HCT116 (cell line): ENCODE data around the gene IRX3. TPM values are rescaled to one million over a fixed set of nuclear protein-coding genes. Genes with fewer than 3 reads are reported as not detected.

Experiments used
- ATAC-seq: fragments of 200-7000 bp; cut with Tn5 transposase; 2 replicates; pipeline ENCODE4 v1.9.1; 2020; ENCODE audit warnings: mild to moderate bottlenecking, moderate library complexity
- BruUV-seq: library from RNA; stranded (reverse); fragments of 400-500 nt; replicated peaks from 2 replicates; lab custom pipeline; 2021; lab: Mats Ljungman, UMichigan
- CTCF ChIA-PET: fragments of 300-600 bp; sonication (Branson Sonifier 250); formaldehyde crosslinking; loops from one replicate; lab custom pipeline; 2021; ENCODE audit warnings: antibody characterized with exemption; lab: Charles Lee
- POLR2A ChIA-PET: fragments of 300-600, 350-600 bp; sonication (Branson Sonifier 250); formaldehyde crosslinking; loops from one replicate; lab custom pipeline; 2021; ENCODE audit warnings: antibody characterized with exemption; lab: Charles Lee
- RAD21 ChIA-PET, 2 experiments: fragments of 300-600 bp; sonication (Branson Sonifier 250); formaldehyde crosslinking; loops; one replicate each; lab custom pipeline; 2023; ENCODE audit warnings: low total read pairs in 2 of 2; ENCODE audit not compliant: uncharacterized antibody in 2 of 2, unreplicated experiment in 2 of 2, low non-redundant PET in 1 of 2; lab: Charles Lee
- DNase-seq: peaks from one replicate; pipeline ENCODE4 v3.0.0-alpha.2; 2010; ENCODE audit warnings: low read depth, low spot score
- H2AFZ ChIP-seq: fragments of 200-600 bp; shearing (Covaris generic), sonication (generic); 2 replicates; pipeline ENCODE4 v1.6.1; 2017; ENCODE audit warnings: low read depth, mixed run types, mixed read lengths, antibody characterized with exemption, low read length; ENCODE audit not compliant: poor library complexity, severe bottlenecking
- H3K27ac ChIP-seq: 2 replicates; pipeline ENCODE4 v1.5.1; 2012; ENCODE audit warnings: low read depth, low read length
- H3K27me3 ChIP-seq: fragments of 200-600 bp; sonication (generic); 2 replicates; pipeline ENCODE4 v1.6.1; 2016; ENCODE audit warnings: mixed run types, low read length, mixed read lengths; ENCODE audit not compliant: insufficient read depth
- H3K36me3 ChIP-seq, 2 experiments: fragments of 200-500 bp in 1 of 2; fragments of 200-600 bp in 1 of 2; sonication (Bioruptor generic) in 1 of 2; sonication (generic) in 1 of 2; 2 replicates each; pipeline versions ENCODE4 v1.5.1 to v1.6.1; 2014 to 2016; ENCODE audit warnings: low read length in 2 of 2, inconsistent platforms in 1 of 2, mixed read lengths in 1 of 2, mixed run types in 1 of 2; ENCODE audit not compliant: insufficient read depth in 2 of 2, control insufficient read depth in 1 of 2
- H3K4me1 ChIP-seq, 2 experiments: fragments of 200-600 bp in 1 of 2; sonication (generic) in 1 of 2; 2 replicates each; pipeline versions ENCODE4 v1.5.1 to v1.6.1; 2012 to 2017; ENCODE audit warnings: low read length in 2 of 2, inconsistent platforms in 1 of 2, mild to moderate bottlenecking in 1 of 2, mixed read lengths in 1 of 2, mixed run types in 1 of 2, moderate library complexity in 1 of 2; ENCODE audit not compliant: insufficient read depth in 2 of 2, control insufficient read depth in 1 of 2
- H3K4me2 ChIP-seq: fragments of 200-600 bp; sonication (generic); 2 replicates; pipeline ENCODE4 v1.6.1; 2017; ENCODE audit warnings: mixed run types, low read length, mixed read lengths
- H3K4me3 ChIP-seq, 2 experiments: fragments of 200-600 bp in 1 of 2; sonication (generic) in 1 of 2; replicated peaks in 1 of 2; 2 replicates each; pipeline ENCODE4 v1.5.1; 2011 to 2016; ENCODE audit warnings: low read length in 2 of 2, control low read depth in 1 of 2, low read depth in 1 of 2, mild to moderate bottlenecking in 1 of 2, mixed read lengths in 1 of 2, mixed run types in 1 of 2
- H3K79me2 ChIP-seq: fragments of 200-600 bp; sonication (generic); 2 replicates; pipeline ENCODE4 v1.6.1; 2017; ENCODE audit warnings: mild to moderate bottlenecking, mixed run types, low read length, moderate library complexity, mixed read lengths; ENCODE audit not compliant: insufficient read depth
- H3K9ac ChIP-seq: fragments of 200-600 bp; sonication (generic); 2 replicates; pipeline ENCODE4 v1.6.1; 2016; ENCODE audit warnings: low read length, mixed read lengths
- H3K9me2 ChIP-seq: fragments of 200-600 bp; sonication (generic), shearing (Covaris generic); 2 replicates; pipeline ENCODE4 v1.6.1; 2017; ENCODE audit warnings: mixed run types, mild to moderate bottlenecking, moderate library complexity; ENCODE audit not compliant: insufficient read depth
- H3K9me3 ChIP-seq, 2 experiments: fragments of 200-500 bp in 1 of 2; fragments of 200-600 bp in 1 of 2; sonication (Bioruptor generic) in 1 of 2; sonication (generic) in 1 of 2; 2 replicates each; pipeline ENCODE4 v1.6.1; 2014 to 2017; ENCODE audit warnings: low read length in 2 of 2, mixed read lengths in 2 of 2, inconsistent platforms in 1 of 2, low read depth in 1 of 2, mild to moderate bottlenecking in 1 of 2, mixed run types in 1 of 2, moderate library complexity in 1 of 2; ENCODE audit not compliant: control insufficient read depth in 1 of 2, insufficient read depth in 1 of 2
- H4K20me1 ChIP-seq: fragments of 200-600 bp; sonication (generic), shearing (Covaris generic); 2 replicates; pipeline ENCODE4 v1.6.1; 2017; ENCODE audit warnings: mixed run types, mild to moderate bottlenecking, moderate library complexity; ENCODE audit not compliant: insufficient read depth
- EGR1 ChIP-seq: IDR thresholded peaks from 2 replicates; pipeline ENCODE4 v1.6.1; 2012; ENCODE audit warnings: low read depth
- ELF1 ChIP-seq: IDR thresholded peaks from 2 replicates; pipeline ENCODE4 v1.6.1; 2012; ENCODE audit warnings: low read depth, borderline replicate concordance
- JUND ChIP-seq: IDR thresholded peaks from 2 replicates; pipeline ENCODE4 v1.6.1; 2012
- MAX ChIP-seq: IDR thresholded peaks from 2 replicates; pipeline ENCODE4 v1.6.1; 2012
- POLR2A ChIP-seq: IDR thresholded peaks from 2 replicates; pipeline ENCODE4 v1.7.0; 2011; ENCODE audit warnings: borderline replicate concordance; ENCODE audit not compliant: insufficient read depth, insufficient read length; ENCODE audit errors: extremely low read depth
- TCF7L2 ChIP-seq: IDR thresholded peaks from 2 replicates; pipeline ENCODE4 v1.7.0; 2011; ENCODE audit warnings: borderline replicate concordance, inconsistent platforms; ENCODE audit not compliant: insufficient read depth, insufficient read length; ENCODE audit errors: extremely low read depth
- YY1 ChIP-seq: IDR thresholded peaks from 2 replicates; pipeline ENCODE4 v1.6.1; 2011; ENCODE audit warnings: low read length, low read depth, moderate library complexity, mild to moderate bottlenecking; ENCODE audit not compliant: insufficient replicate concordance; ENCODE audit errors: extremely low read depth
- ZBTB33 ChIP-seq: IDR thresholded peaks from 2 replicates; pipeline ENCODE4 v1.6.1; 2011; ENCODE audit warnings: mild to moderate bottlenecking, low read length, moderate library complexity; ENCODE audit not compliant: insufficient replicate concordance; ENCODE audit errors: extremely low read depth
- ZFX ChIP-seq: fragments of 450-650 bp; IDR thresholded peaks from 2 replicates; pipeline ENCODE4 v1.6.1; 2017
- intact Hi-C: fragments of 100-400 bp; cut with micrococcal nuclease; formaldehyde crosslinking; loops from 2 replicates; pipeline ENCODE4 v1.10.0; 2022
- total RNA-seq: library from RNA; stranded (reverse); gene quantifications from one replicate; pipeline ENCODE4 v1.2.1, GENCODE V29; 2021; ENCODE audit not compliant: unreplicated experiment

Gene IRX3
- total RNA-seq, 1 experiment from 2014 or later = 2.0 TPM

- Histone ChIP-seq H3K27me3 (no peaks in the 10 kb centered on the region), H4K20me1 (no peaks in the 10 kb centered on the region), H3K79me2 (no peaks in the 10 kb centered on the region), H3K4me1 (no peaks in the 10 kb centered on the region), H3K9ac (no peak overlapping the region), H3K4me3 (no peak overlapping the region), H3K27ac (no peak overlapping the region), H3K9me2 (no peaks in the 10 kb centered on the region), H3K36me3 (no peaks in the 10 kb centered on the region), H3K4me2 (no peak overlapping the region), H3K9me3 (no peaks in the 10 kb centered on the region), H2AFZ (no peak overlapping the region)
- intact Hi-C loops = no loop called here
- no TSS peak for BruUV-seq
- ATAC-seq = no peak
- ChIA-PET CTCF (no interaction called here), RAD21 (no interaction called here), POLR2A (no interaction called here)
- no peak for TF ChIP-seq JUND
- no peak for DNase-seq
These were observed 22.8 kb upstream of the IRX3 start for GRCh38 chr16:54309341-54309740.

- Histone ChIP-seq H3K4me1 (no peaks in the 10 kb centered on the region), H3K9ac (no peak overlapping the region), H2AFZ (no peak overlapping the region), H3K4me2 (no peak overlapping the region), H3K36me3 (no peaks in the 10 kb centered on the region), H3K79me2 (no peaks in the 10 kb centered on the region), H3K4me3 (no peak overlapping the region), H3K27ac (no peak overlapping the region), H3K9me2 (no peaks in the 10 kb centered on the region), H3K9me3 (no peaks in the 10 kb centered on the region), H3K27me3 (no peaks in the 10 kb centered on the region), H4K20me1 (no peaks in the 10 kb centered on the region)
- CTCF ChIA-PET = no interaction called here
- RAD21 ChIA-PET = no interaction called here
- intact Hi-C loops = no loop called here
- BruUV-seq = no TSS peak
- TF ChIP-seq ZFX = no peak
- TF ChIP-seq YY1 = no peak
- no peak for TF ChIP-seq EGR1
- TF ChIP-seq ZBTB33 = no peak
- no peak for TF ChIP-seq ELF1
- TF ChIP-seq MAX = no peak
- TF ChIP-seq POLR2A = no peak
- TF ChIP-seq TCF7L2 = no peak
- ATAC-seq = no peak
- POLR2A ChIA-PET = no interaction called here
- no peak for DNase-seq
These were observed 18.5 kb upstream of the IRX3 start for GRCh38 chr16:54305080-54305479.
